K562 (cell line): ENCODE results near the gene GORASP2. TPM values are rescaled to one million over a fixed set of nuclear protein-coding genes. Genes with fewer than 3 reads are reported as not detected.
A peak's percentile ranks its signal among the peaks of the same experiment; 100 is the strongest.

Source experiments
- ARID4B ChIP-seq: sonication (generic); formaldehyde crosslinking; IDR thresholded peaks from 2 replicates; pipeline ENCODE4 v1.8.0; 2022; ENCODE audit warnings: mild to moderate bottlenecking, missing genetic modification reagents
- BRF2 ChIP-seq: IDR thresholded peaks from 3 replicates; pipeline ENCODE4 v1.6.1; 2011; ENCODE audit warnings: borderline replicate concordance, mild to moderate bottlenecking; ENCODE audit not compliant: insufficient read length, insufficient read depth
- FIP1L1 ChIP-seq: fragments of 200-400 bp; formaldehyde crosslinking; IDR thresholded peaks from 2 replicates; pipeline ENCODE4 v1.6.1; 2018; ENCODE audit warnings: mild to moderate bottlenecking, low read depth, low read length; ENCODE audit not compliant: poor library complexity, severe bottlenecking
- MIER1 ChIP-seq: fragments of 450-650 bp; IDR thresholded peaks from 2 replicates; pipeline ENCODE4 v1.6.1; 2016; ENCODE audit warnings: antibody characterized with exemption, mild to moderate bottlenecking, low read depth
- PHF21A ChIP-seq: fragments of 450-650 bp; IDR thresholded peaks from 2 replicates; pipeline ENCODE4 v1.6.1; 2017; ENCODE audit warnings: low read depth, borderline replicate concordance
- SP2 ChIP-seq: IDR thresholded peaks from 2 replicates; pipeline ENCODE4 v1.6.1; 2011; ENCODE audit warnings: mild to moderate bottlenecking, low read depth, low read length, moderate library complexity; ENCODE audit not compliant: poor library complexity, severe bottlenecking; ENCODE audit errors: extremely low read depth
- SREBF2 ChIP-seq: sonication (generic); formaldehyde crosslinking; IDR thresholded peaks from 2 replicates; pipeline ENCODE4 v1.4.0; 2020; ENCODE audit warnings: mild to moderate bottlenecking, missing genetic modification reagents
- SRSF3 ChIP-seq: fragments of 200-400 bp; formaldehyde crosslinking; IDR thresholded peaks from 2 replicates; pipeline ENCODE4 v1.6.1; 2016; ENCODE audit warnings: mild to moderate bottlenecking, low read length, moderate library complexity; ENCODE audit not compliant: insufficient read depth
- THRA ChIP-seq: fragments of 450-650 bp; IDR thresholded peaks from 2 replicates; pipeline ENCODE4 v1.6.1; 2017; ENCODE audit warnings: mild to moderate bottlenecking, moderate library complexity
- ZBTB11 ChIP-seq, 3 experiments: fragments of 200-800 bp in 1 of 3; fragments of 250-450 bp in 1 of 3; fragments of 450-650 bp in 1 of 3; sonication (Bioruptor Pico) in 1 of 3; sonication (Bioruptor generic) in 1 of 3; formaldehyde crosslinking in 1 of 3; IDR thresholded peaks; 2 replicates each; pipeline versions ENCODE4 v1.6.1 to v1.8.0; 2016 to 2022; ENCODE audit warnings: mild to moderate bottlenecking in 2 of 3, missing genetic modification characterization in 2 of 3, missing compliant biosample characterization in 1 of 3, moderate library complexity in 1 of 3
- ZNF124 ChIP-seq: sonication (generic); formaldehyde crosslinking; IDR thresholded peaks from 2 replicates; pipeline ENCODE4 v1.8.1; 2022; ENCODE audit warnings: missing genetic modification reagents
- ZNF253 ChIP-seq: fragments of 250-450 bp; sonication (Bioruptor Pico); conservative IDR thresholded peaks from 2 replicates; pipeline ENCODE4 v1.6.1; 2021; ENCODE audit warnings: mild to moderate bottlenecking
- ZNF551 ChIP-seq: fragments of 250-450 bp; sonication (Bioruptor Pico); IDR thresholded peaks from 2 replicates; pipeline ENCODE4 v1.5.0; 2021; ENCODE audit warnings: mild to moderate bottlenecking, moderate library complexity
- polyA plus RNA-seq, 8 experiments: library from polyadenylated mRNA; depleted of rRNA in 4 of 8; stranded (reverse) in 5 of 8; unstranded in 3 of 8; fragments of >200 nt; fragmentation: Nextera tagmentation in 2 of 8; fragmentation: Illumina TruSeq in 1 of 8; extraction: Ambion mirVana in 2 of 8; extraction: Trizol in 1 of 8; gene quantifications; 2 replicates each; pipeline versions ENCODE4 v1.2.1 to v1.2.3, GENCODE V29; 2011 to 2014; ENCODE audit warnings: inconsistent platforms in 1 of 8, missing spikeins in 1 of 8
- total RNA-seq, 7 experiments: library from RNA; depleted of rRNA in 6 of 7; stranded (reverse); fragments of >200 nt in 6 of 7; fragmentation: Illumina TruSeq in 2 of 7; extraction: Trizol in 2 of 7; gene quantifications; 2 replicates each; pipeline versions ENCODE4 v1.2.1 to v1.2.3, GENCODE V29; 2011 to 2021; ENCODE audit warnings: low replicate concordance in 1 of 7

Gene GORASP2
- total and polyA plus RNA-seq, 9 of the 15 experiments (the other 6 are each of a cell fraction or from before 2014, with no cell fraction given), result 27.4 to 180 (median 59.6) TPM

- TF ChIP-seq SP2, result no peak
- no peak for TF ChIP-seq BRF2
- no peak for TF ChIP-seq ZNF253 (CRISPR knock-in tag)
- TF ChIP-seq PHF21A, result 0 out of 2 replicates have a peak, but pooled peaks have one; percentile 10
- no peak for TF ChIP-seq SREBF2 (CRISPR knock-in tag)
- no peak for TF ChIP-seq ZNF551 (CRISPR knock-in tag)
- no peak for TF ChIP-seq SRSF3
- TF ChIP-seq ZNF124 (CRISPR knock-in tag), result no peak
- TF ChIP-seq ARID4B (CRISPR knock-in tag), result peak; percentile 63; the same call in 1 of the 2 replicates
- peak in 1 of 3 experiments; percentile 12; a peak in 1 of 6 replicates for TF ChIP-seq ZBTB11 (CRISPR knock-in tag; IDR thresholded peaks at IDR 0.05)
- peak; percentile 78 for TF ChIP-seq FIP1L1
- TF ChIP-seq THRA, result no peak
- no peak for TF ChIP-seq MIER1
Observed at GRCh38 chr2:170973492-170974303, 44.6 kb downstream of the GORASP2 start (continued).
